PC-3 (cell line): Measurements from ENCODE around the gene LIG3.
"Not testable (repeated sequence)": the region's sequence is repeated elsewhere in the genome, so short reads cannot be mapped to it uniquely, and the experiment has no call there.

Experiments used
- EZH2phosphoT487 ChIP-seq: fragments of 300-600 bp; sonication (generic); IDR thresholded peaks from 2 replicates; pipeline ENCODE4 v1.6.1; 2018; ENCODE audit warnings: mild to moderate bottlenecking, antibody characterized with exemption, low read length, borderline replicate concordance
- TF ChIP-seq, protein P1 (sequence below): fragments of 300-600 bp; sonication (generic); conservative IDR thresholded peaks from 2 replicates; pipeline ENCODE4 v1.5.1; 2017; ENCODE audit warnings: antibody characterized with exemption, low read depth, mild to moderate bottlenecking, low read length

DNA sequence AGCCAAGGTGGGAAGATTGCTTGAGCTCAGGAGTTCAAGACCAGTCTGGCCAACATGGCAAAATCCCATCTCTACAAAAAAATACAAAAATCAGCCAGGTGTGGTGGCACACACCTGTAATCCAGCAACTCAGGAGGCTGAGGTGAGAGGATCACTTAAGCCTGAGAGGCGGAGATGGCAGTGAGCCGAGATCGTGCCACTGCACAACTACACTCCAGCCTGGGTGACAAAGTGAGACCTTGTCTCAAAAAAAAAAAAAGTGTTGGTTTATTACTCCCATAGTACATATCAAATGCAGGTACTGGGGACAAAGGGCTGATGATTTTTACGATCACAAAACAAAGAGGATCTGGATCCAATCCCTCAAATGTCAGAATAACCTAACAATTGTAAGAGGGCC is 47.8 kb downstream of the LIG3 start:
- TF ChIP-seq EZH2phosphoT487, result not testable (repeated sequence)
- TF ChIP-seq, protein P1, sequence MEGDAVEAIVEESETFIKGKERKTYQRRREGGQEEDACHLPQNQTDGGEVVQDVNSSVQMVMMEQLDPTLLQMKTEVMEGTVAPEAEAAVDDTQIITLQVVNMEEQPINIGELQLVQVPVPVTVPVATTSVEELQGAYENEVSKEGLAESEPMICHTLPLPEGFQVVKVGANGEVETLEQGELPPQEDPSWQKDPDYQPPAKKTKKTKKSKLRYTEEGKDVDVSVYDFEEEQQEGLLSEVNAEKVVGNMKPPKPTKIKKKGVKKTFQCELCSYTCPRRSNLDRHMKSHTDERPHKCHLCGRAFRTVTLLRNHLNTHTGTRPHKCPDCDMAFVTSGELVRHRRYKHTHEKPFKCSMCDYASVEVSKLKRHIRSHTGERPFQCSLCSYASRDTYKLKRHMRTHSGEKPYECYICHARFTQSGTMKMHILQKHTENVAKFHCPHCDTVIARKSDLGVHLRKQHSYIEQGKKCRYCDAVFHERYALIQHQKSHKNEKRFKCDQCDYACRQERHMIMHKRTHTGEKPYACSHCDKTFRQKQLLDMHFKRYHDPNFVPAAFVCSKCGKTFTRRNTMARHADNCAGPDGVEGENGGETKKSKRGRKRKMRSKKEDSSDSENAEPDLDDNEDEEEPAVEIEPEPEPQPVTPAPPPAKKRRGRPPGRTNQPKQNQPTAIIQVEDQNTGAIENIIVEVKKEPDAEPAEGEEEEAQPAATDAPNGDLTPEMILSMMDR, result not testable (repeated sequence)
